HG03521 (cell line): ENCODE data around the gene FMO4.
"Not testable (repeated sequence)": the region's sequence is repeated elsewhere in the genome, so short reads cannot be mapped to it uniquely, and the experiment has no call there.

ENCODE experiments used
- ATAC-seq: cut with Tn5 transposase; IDR thresholded peaks from one replicate; pipeline ENCODE4 v1.9.1; 2021; ENCODE audit warnings: mild to moderate bottlenecking, moderate library complexity; ENCODE audit not compliant: unreplicated experiment

FMO4 gene, protein sequence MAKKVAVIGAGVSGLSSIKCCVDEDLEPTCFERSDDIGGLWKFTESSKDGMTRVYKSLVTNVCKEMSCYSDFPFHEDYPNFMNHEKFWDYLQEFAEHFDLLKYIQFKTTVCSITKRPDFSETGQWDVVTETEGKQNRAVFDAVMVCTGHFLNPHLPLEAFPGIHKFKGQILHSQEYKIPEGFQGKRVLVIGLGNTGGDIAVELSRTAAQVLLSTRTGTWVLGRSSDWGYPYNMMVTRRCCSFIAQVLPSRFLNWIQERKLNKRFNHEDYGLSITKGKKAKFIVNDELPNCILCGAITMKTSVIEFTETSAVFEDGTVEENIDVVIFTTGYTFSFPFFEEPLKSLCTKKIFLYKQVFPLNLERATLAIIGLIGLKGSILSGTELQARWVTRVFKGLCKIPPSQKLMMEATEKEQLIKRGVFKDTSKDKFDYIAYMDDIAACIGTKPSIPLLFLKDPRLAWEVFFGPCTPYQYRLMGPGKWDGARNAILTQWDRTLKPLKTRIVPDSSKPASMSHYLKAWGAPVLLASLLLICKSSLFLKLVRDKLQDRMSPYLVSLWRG

DNA sequence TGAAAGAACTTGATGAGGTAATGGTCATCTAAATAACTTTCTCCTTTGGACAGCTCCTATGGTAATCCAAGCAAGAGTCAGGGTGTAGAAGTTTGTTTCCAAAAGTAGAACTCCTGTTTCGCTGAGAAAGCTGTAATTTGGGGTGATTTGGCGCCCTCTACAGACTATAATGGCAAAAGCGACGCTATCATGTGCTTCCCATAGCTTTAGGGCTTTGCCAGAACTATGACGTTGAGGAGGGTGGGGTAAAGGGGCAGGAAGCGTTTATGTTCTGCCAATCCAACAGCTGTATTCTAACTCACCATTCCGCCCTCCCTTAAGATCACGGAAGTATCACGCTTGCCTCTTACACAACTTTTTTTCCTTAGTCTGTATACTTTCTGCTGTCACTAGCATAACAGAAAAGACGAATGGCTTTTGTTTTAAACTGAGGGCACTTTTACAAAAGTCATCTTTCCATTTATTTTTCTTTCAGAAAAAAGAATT is at the start of gene FMO4:
Gene FMO4 (plus strand): TSS at position 349 of the 486 bp plus-strand sequence. CDS start 5,643 bp downstream, outside the sequence.
- ATAC-seq: peak; percentile 100

DNA sequence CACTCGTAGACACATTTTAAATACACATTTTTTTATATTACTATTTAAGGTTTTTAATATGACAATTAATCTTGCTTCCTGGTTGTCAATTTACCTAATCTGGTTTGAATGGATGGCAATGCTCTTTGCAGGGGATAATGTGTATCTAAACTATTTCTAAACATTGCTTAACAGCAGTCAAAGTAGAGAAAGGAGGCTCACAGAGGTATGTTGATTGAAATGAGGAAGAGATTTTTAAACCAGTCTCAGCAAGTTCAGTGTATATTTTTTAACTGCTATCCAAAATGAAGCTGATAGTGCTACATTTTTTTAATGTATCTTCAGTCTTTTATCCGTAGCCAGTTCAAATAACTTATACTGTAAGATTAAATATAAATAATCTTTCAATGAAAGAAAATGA is 48.3 kb upstream of the FMO4 start:
- ATAC-seq: no peak

DNA sequence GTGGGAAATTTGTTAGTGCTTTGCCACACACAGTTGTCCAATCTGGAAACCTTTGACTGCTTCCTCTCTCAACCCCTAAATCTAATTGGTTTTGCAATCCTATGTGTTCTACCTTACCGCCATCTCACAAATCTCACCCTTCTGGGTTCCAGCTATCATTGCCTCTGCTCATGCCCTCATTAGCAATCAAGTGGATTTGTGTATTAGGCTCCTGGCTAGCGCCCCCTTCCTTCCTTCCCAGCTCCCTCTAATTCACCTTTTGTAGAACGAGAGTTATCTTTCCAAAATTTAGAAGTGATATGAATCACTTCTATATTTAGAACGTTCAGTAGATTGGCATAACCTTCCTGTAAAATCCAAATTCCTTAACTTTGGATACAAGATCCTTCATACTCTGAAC is 47.1 kb upstream of the FMO4 start:
- no peak for ATAC-seq

DNA sequence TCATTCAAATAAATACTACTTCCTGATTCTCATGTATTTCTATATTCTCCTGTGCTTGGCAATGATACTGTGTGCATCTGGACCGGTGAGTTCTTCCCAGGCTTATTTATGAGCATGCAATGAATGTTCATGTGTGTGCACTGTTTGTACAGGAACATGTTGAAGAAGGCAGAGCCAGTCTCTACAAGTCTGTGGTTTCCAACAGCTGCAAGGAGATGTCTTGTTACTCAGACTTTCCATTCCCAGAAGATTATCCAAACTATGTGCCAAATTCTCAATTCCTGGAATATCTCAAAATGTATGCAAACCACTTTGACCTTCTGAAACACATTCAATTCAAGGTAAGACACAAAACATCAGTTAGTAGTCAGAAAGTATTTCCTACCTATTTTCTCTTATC is 46.6 kb upstream of the FMO4 start:
- no peak for ATAC-seq

GRCh38 chr1:171270806-171271205 is 43.2 kb upstream of the FMO4 start:
- no peak for ATAC-seq

DNA sequence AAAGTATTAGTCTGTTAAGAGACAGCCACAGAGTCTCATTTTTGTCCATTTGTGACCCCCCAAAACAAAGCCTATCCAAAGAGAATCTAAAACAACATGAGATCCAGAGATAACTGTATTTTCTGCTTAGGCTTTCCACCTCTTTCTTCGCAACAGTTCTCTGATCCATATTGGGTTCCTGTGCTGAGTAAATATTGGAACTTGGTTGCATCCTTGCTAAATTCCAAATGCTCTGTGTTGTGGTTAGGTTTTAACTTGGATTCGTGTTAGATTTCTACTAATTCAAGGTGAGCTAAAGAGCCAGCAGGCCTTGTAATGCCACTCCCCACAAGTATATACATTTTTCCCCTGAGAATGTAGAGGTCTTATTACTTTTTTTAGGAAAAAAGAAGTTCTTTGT is 36.4 kb upstream of the FMO4 start:
- no peak for ATAC-seq

DNA sequence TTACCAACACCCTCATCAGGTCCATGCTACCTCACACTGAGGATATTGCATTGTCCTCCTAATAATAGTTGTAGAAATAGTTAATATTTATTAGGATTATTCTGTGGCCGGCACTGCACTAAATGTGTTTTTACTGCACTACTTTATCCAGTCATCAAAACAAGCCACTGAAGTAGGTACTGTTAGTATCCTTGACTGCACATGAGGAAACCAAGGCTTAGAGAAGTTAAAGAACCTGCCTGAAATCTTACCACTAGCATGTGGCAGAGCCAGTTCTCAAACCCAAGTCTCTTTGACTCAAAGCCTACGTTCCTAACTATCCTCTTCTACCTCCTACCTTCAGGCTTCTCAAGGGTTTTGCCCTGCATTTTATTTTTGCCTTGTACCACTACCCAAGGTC is 34.7 kb upstream of the FMO4 start:
- no peak for ATAC-seq

GRCh38 chr1:171279678-171280077 is 34.3 kb upstream of the FMO4 start:
- no peak for ATAC-seq

DNA sequence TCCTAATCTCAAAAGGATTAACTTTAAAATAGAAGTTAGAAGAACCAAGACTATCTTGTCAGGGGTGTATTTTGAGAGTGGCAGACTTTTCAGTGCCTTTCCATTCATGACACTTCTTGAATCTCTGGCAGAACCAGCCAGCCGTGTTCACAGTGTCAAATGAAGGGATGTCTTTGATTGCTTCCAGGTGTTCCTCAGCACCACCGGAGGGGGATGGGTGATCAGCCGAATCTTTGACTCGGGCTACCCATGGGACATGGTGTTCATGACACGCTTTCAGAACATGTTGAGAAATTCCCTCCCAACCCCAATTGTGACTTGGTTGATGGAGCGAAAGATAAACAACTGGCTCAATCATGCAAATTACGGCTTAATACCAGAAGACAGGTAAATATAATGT is 33.4 kb upstream of the FMO4 start:
- no peak for ATAC-seq

DNA sequence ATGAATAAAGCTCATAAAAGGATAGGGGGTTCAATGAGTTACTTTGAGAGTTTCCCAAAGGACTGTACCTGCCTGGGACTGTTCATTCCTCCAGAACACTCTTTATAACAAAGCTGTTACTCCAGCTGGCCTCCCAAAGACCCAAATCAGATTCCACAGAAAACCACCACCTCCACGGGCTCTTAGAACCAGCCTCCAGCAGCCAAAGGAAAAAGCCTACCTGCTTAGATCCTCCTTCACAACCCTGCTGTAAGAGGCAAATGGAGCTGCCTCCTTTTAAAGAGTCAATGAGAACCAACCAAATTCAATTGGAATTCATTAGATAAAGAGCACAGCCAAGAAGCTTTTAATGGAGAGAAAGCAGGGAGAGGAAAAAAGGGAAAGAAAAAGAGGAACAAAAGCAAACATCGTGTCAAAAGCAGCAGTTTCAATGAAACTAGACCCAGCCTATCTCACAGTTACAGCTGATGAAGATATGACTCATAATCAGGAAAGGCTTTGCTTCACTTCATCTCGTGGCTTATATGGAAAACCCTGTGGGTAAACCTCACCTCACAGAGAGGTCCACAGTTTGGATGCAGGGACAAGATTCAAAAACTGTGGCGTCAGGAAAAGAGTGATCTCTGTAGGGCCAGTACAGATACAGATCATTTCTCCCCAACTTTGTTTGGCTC is 27.8 kb upstream of the FMO4 start:
- no peak for ATAC-seq

GRCh38 chr1:171290621-171291020 is 23.4 kb upstream of the FMO4 start:
- ATAC-seq: no peak

GRCh38 chr1:171292799-171293198 is 21.2 kb upstream of the FMO4 start:
- ATAC-seq: no peak

GRCh38 chr1:171295383-171295782 is 18.6 kb upstream of the FMO4 start:
- not testable (repeated sequence) for ATAC-seq

GRCh38 chr1:171295821-171296220 is 18.2 kb upstream of the FMO4 start:
- ATAC-seq: no peak

GRCh38 chr1:171296897-171297296 is 17.1 kb upstream of the FMO4 start:
- no peak for ATAC-seq

DNA sequence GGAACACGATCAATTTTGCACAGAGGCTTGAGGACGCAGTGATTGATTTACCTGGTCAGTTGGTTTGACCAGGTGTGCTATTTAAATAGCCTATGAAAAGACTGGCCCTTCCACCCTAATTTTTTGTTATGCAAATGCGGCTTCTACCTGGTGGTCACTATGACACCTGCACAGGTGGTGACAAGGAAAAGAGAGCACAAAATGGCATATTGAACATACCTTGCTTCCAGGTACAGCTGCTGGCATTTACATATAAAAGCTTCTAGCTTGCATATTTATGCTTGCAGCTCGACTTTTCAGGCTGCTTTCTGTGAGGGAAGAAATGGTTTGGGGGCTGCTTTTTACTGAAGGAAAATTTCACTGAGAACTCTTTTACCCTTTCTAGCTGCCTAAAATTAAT is 15.3 kb upstream of the FMO4 start:
- no peak for ATAC-seq

GRCh38 chr1:171299342-171299741 is 14.6 kb upstream of the FMO4 start:
- ATAC-seq: no peak

DNA sequence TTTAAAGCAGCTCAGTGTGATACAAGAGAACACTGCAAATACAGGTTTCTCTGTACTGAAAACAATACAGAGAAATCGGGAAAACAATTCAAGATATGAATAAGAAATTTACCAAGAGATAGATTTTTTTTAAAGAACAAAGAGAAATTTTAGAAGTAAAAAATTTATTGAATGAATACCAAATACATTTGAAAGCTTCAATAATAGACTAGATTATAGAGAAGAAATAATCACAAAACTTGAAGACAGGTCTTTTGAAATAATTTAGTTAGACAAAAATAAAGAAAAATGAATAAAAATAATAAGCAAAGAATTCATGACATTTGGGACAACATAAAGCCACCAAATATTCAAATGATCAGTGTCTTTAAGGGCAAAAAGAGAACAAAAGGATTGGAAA is 13.6 kb upstream of the FMO4 start:
- no peak for ATAC-seq

- no peak for ATAC-seq
Observed at GRCh38 chr1:171310661-171311087, 3.3 kb upstream of the FMO4 start.

- no peak for ATAC-seq
Observed at GRCh38 chr1:171311771-171312558, 2.0 kb upstream of the FMO4 start.

DNA sequence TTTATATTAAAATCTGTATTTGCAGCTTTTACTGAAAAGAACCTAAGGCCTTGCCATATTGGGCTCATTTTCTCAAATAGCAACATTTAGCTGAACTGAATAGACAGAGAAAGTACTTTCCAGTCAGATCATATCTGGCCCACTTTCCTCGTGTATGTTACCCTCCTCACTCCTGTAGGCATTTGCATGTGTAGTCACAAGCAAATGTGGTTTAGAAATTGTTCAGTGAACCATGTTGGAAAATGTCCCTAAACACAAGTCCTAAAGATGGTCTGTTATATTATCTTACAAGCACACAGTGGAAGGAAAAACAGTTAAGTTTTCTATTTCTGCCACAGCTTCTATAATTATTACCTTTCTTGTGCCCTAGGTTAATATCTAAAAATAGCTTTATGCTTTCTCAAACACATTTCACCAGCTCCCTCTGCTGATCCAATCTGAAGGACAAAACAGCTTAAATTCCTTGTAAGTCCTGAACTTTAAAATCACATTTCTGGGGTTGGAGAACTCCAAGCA is 606 bp upstream of the FMO4 start:
- ATAC-seq: peak; percentile 34
